HK-2 (cell line): ENCODE measurements around the gene TTLL11.
"Not testable (repeated sequence)": the region's sequence is repeated elsewhere in the genome, so short reads cannot be mapped to it uniquely, and the experiment has no call there.

Experiments used
- DNase-seq: peaks from one replicate; pipeline ENCODE4 v3.0.0-alpha.2; 2018; ENCODE audit not compliant: unreplicated experiment

Gene TTLL11

DNA sequence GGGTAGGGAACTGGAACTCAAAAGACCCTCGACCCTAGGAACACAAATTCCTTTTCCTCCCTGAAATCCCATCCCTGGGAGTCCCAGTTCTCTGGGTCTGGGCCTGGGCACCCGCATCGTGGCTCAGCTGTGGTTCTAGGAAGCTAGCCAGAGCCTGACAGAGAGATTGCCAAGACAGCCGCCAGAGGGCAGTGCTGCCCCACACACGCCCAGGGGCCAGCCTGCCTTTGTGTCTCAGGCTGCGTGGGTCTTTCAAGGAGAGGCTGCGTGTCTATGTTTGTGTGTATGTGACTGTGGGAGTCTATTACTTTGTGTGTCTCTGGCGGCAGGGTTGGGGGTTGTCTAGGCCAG, 32.0 kb upstream of the TTLL11 start:
- peak; percentile 86 for DNase-seq

DNA sequence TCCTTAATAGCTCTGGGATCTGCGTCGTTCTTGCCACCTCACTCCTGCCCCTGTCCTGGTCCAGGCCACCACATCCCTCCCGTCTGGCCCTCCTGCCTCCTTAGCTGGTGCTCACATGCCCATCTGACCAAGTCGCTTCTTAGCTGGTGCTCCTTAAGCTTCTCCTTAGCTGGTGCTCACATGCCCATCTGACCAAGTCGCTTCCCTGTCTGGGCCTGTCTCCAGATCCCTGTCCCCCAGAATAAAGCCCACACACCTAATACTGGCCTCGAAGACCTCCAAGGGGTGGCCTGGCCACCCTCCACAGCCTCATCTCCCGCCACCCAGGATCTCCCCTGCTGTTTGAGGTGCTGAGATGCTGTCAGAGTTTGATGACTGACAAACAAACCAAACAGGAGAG, 31.4 kb upstream of the TTLL11 start:
- no peak for DNase-seq

DNA sequence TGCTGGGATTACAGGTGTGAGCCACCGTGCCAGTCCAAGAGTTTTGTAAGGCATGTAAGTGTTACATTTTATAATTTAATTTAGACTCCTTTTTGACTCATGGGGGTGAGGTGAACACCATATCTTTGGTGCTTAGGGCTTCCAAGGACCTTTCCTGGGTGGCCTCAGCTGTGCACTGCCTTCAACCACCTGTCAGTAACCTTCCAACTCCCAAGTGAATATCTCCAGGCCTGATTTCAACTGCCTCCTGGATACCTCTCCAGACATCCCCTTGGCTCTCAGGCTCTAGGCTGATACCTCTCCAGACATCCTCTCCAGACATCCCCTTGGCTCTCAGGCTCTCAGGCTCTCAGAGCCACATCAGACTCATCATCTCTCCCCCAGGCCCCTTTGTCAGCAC, 30.9 kb upstream of the TTLL11 start:
- no peak for DNase-seq

DNA sequence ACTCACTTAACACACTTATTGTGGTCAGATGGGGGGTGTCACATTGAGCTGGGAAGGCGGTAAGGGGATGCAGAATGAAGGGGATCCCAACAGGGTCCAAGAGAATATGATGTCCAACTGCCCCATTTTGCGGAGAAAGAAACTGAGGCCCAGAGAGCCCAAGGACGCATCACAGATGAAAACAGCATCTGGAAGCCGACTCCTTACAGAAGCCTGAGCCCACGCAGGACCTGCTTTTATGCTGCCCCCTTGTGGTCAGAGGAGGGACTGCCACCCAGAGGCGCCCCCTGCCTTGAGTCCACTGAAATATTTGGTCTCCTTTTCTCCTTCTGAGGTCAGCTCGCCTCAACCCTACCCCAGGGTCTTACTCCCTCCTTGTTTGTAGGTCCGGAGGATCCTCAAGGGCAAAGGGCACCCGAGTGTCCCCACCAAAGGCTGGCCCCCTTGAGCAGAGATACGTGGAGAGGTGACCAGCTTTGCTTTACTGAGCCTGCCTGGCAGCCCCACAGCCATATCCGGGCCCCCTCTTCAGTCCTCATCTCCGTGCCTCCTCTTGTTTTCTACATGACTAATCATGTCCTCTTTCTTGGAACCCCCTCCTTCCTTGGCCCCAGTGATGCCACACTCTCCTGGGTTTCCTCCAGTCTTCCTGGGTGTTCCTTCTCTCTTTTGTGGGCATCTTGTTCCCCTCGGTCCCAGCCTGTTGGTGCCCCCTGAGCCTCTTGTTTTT, 30.0 kb upstream of the TTLL11 start:
- DNase-seq: peak; percentile 80

DNA sequence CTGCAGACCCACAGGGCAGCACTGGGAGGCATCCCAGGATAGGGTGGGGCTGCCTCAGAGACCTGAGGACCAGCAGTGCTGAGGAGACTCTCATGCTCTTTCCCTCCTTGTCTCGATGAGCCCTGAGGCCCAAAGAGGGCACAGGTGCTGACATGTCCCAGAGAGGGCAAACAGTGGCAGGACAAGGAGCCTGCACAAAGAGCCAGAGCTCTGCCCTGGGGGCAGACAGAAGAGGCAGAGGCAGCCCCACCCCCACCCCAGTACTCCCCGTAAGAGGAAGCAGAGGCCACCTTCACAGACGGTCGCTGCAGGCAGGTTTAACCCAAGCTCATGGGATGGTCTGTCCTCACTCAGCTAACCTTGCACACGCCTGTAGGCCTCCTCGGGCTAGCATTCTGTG, 29.4 kb upstream of the TTLL11 start:
- no peak for DNase-seq

DNA sequence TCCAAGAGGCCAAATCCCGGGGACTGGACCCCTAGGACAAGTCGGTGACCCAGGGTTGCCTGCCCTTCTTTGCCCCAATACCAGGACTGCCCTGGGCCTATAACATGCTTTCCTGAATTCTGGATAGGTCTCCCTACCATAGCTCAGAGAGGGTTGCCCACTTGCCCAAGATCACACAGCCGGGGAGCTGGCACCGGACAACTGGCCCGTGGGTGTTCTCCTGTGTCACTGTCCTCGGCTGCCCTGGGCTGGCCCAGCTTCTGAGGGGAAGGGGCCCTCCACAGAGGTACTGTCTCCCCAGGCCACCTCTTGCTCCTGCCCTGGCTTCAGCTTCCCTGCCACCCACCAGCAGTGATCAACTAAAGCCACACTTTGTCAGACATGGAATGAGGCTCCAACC, 28.8 kb upstream of the TTLL11 start:
- no peak for DNase-seq

DNA sequence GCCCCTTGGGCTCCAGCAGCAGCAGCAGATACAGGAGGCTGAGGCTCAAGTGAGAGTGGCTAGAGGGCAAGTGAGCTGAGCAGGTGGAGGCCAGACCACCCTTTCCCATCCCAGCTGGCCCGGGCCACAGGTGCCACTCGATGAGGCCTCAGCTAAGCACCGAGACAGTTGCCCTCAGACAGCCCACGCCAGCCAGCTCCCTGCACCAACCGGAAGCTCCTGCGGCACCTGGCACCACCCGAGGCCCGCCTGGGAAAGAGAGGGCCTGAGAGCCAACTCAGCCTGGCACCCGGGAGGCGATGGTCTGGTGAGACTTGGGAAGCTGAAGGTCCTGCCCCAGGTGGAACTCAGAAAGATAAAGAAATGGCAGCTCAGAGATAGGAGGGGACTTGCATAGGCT, 28.3 kb upstream of the TTLL11 start:
- DNase-seq: no peak

DNA sequence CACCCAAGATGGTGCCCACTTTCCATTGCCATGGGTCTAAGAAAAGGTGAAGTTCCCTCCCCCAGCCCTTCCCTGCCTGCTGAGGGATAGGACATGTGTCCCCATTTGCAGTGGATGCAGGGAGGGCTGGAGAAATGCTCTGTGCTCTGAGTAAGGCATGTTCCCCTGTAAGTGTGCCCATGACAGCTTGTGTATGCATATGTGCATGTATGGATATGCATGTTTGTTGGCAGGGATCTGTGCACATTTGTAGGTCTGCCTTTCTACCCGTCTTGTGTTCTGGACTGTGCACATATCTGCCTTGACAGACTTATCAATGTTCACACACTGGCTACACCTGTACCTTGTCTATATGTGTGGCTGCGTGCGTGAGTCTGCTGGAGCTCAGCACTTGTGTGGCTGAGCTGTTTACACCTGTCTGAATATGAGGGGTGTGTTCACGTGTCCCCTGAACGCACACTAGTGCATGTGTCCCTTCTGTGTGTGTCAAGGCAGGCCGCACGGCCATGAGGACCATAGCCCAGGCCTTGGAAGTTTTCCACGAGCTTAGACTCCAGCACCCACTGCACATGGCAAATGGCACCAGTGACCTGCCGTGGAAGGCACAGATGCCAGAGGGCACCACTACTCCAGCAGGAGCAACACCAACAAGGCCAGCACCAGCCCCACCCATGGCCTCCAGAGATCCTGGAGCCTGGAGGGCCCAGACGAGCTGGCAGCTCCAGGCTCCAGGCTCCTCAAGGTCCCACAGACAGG, 27.4 kb upstream of the TTLL11 start:
- no peak for DNase-seq

DNA sequence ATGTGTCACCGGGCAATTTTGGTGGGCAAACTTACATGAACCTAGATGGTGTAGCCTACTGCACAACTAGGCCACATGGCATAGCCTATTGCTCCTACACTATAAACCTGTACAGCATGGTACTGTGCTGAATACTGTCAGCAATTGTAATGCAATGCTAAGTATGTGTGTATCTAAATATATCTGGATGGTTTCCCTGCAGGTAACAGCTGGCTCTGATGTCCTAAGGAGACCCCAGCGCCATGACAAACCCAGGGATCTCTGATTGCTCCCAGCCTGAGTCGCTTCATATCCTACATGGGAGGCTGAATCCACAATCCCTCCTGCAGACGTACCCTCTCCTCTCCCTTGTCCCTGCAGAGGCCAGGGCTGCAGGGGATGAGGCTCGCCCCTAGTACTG, 26.6 kb upstream of the TTLL11 start:
- no peak for DNase-seq

DNA sequence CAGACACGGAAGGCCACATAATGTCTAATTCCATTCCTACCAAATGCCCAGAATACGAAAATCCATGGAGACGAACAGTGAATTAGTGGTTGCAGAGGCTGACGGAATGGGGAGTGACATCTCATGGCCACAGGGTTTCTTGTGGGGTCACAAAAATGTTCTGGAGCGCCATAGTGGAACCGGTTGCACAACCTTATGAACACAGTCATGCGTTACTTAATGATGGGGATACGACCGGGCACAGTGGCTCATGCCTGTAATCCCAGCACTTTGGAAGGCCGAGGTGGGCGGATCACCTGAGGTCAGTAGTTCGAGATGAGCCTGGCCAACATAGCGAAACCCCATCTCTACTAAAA, 26.0 kb upstream of the TTLL11 start:
- no peak for DNase-seq

DNA sequence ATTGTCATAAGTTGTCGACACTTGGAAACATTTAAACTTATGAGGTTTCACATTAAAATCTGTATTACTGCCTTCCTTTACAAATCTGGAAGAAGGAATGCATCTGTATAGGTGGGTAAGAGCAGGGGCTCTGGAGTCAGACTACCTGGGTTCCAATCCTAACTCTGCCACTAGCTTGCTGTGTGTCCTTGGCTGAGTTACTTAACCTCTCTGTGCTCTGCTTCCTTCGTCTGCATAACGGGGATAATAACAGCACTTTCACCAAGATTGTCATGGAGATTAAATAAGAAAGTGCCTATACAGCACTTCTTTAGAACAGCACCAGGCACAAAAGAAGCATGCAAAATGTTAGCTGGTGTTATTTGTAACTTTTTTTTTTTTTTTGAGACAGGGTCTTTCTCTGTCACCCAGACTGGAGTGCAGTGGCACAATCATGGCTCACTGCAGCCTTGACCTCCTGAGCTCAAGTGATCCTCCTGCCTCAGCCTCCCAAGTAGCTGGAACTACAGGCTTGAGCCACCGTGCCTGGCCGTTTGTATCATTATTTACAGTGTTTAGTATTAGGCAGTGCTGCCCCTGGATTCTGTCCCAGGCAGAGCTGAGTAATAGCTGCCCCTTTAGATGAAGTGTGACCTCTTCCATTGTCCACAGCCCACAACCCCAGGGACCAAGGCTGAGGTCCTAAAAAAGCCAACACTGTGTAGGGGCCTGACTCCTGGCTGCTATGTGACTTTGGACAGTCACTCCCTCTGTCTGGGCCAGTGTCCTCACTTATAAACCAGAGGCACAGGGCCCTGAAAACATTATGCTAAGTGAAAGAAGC, 25.4 kb upstream of the TTLL11 start:
- no peak for DNase-seq

DNA sequence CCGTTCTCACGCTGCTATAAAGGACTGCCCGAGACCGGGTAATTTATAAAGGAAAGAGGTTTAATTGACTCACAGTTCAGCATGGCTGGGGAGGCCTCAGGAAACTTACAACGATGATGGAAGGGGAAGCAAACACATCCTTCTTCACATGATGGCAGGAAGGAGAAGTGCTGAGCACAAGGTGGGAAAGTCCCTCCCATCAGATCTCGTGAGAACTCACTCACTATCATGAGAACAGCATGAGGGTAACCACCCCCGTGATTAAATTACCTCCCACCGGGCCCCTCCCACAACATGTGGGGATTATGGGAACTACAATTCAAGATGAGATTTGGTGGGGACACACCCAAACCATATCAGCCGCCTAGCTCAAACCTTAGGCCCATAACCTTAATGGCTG, 24.1 kb upstream of the TTLL11 start:
- not testable (repeated sequence) for DNase-seq

DNA sequence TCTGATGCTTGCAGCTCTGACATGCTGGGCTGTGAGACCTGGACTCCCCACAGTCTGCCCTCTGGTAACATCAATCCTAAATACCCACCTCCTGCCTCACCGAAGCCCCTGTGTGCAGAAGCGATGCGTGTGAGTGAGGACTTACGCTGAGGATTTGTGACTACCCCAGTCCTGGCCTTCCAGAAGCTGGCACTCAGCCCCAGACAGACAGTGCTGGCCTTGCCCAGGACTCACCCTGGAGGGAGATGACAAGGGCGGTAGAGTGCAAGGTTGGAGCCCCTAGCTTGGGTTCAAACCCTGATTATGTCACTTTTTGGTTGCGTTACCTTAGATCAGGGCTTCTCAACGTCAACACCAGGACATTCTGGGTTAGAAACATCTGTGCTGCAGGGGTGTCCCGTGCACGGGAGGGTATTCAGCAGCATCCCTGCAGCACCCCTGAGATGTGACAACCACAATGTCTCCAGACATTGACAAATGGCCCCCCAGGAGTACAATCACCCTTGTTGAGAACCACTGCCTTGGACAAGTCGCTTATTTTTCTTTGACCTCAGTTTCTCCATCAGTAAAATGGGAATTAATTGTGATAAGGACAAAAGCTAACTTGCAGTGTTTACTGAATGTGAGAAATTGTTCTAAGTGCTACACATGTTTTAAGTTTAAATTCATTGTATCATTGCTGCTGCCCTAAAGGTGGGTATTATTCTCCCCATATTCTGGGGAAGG, 23.5 kb upstream of the TTLL11 start:
- no peak for DNase-seq

DNA sequence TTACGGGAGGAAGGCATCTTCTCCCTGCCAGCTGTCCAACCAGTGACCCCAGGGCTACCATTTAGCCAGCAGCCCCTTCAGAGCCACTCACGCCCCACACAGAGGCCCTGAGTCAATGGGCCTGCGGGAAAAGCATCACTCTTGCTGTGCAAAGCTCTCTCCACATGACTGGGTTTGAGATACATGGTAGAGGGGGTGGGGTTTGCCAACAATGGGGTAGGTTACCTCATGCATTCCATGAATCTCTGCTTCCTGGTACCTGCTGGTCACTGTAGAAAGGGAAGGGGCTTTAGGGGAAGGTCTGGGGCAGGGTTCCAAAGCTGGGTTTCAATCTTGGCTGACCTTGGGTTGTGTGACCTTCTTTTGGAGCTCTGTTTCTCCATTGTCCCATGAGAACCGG, 22.9 kb upstream of the TTLL11 start:
- DNase-seq: no peak

DNA sequence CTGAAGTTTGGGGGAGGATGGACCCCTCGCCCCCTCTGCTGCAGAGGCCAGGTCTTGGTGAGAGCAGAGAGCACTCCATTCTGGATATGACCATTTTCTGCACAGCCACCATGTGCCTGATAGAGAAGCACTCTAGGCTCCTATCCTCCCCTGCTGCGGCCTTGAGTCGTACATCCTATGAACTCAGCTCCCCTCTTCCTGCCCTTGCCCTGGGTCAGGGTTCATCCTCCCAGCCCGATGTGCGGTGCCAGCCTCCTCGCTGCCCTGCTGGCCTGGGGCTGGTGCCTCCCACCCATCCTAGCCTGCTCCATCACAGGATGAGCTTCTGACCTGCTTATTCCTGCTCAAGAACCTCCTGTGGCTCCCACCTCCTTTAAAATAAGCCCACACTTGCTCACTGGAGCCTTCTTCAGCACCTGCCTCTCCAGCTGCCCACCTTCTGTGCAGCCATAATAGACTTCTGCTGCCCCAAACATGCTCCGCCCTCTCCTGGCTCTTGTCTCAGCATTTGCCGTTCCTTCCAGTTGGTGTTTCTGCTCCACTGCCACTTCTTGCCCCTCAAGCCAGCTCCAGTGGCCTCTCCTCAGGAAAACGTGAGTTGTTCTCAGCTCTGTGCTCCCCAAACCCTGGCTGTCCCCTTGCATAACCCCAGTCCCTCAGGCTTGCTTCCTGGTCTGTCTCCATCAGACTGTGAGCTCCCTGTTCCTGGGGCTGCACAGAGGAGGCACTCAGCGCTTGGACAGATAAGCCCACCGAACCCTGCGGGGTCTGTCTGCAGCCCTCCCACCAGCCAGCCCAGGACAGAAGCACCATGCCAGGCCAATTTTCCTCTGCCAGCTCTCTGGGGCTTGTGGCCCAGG, 22.3 kb upstream of the TTLL11 start:
- no peak for DNase-seq

DNA sequence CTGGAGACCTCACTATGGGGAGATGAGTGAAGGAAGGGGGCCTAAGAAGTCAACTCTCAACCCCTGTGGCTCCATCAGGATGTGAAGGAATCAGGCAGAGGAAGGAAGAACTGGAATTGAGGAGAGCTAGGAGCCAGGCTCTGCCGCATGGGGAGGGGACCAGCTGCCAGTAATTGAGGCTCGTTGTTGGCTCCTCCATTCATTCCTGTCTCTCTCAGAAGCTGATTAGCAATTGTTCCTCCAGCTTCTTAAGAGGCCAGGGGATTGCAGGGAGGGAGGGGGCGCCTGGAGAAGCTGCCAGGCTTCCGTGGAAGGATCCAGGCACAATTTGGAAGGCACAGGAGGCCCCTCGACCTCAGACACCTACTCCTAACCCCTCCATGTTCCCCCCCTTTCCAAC, 20.5 kb upstream of the TTLL11 start:
- DNase-seq: no peak

DNA sequence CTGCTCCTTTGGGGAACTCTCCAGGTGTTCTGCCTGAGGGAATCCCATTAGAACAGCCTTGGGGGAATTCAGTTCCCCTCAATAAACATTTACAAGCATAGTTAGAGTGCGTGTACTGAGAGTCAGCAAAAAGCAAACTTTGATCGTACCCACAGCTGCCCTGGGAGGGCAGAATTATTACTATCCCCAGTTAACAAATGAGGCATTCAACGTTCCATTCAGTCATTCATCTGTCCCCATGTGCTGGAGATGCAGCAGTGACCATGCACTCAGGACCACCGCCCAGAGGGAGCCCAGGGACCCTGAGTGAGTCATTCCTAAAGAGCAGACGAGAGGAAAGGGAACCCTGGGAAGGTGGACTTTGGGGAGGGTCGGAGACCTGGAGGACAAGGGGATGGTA, 19.1 kb upstream of the TTLL11 start:
- DNase-seq: no peak

DNA sequence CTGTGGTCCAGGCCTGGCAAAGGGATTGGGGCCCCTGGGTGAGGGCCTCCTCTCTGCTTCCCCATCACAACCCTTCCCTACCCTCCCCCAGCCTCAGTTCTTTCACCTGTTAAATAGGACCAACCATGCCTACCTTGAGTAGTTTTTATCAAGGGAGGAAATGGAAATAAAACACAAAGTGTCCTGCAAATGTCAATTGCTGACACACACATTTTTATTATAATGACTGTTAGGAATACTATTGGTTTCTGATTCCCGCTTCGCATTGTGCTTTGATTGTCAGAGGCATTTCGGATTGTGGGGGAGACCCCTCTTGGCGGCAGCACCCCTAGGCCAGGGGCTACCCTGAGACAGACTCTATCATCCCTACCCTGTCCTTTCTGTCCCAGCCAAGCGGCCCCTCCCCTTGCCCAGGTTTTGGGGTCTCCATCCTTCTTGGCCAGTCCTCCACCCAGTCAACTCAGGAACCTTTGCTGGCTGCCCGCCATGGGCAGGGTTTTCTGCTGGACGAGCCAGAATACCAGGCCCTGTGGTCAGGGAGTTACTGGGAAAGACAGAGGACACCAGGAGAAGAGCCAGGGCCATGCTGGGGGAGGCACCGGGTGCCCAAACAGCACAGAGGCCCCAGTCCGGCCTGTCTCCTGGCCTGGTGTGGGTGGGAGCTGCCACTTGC, 18.4 kb upstream of the TTLL11 start:
- no peak for DNase-seq

DNA sequence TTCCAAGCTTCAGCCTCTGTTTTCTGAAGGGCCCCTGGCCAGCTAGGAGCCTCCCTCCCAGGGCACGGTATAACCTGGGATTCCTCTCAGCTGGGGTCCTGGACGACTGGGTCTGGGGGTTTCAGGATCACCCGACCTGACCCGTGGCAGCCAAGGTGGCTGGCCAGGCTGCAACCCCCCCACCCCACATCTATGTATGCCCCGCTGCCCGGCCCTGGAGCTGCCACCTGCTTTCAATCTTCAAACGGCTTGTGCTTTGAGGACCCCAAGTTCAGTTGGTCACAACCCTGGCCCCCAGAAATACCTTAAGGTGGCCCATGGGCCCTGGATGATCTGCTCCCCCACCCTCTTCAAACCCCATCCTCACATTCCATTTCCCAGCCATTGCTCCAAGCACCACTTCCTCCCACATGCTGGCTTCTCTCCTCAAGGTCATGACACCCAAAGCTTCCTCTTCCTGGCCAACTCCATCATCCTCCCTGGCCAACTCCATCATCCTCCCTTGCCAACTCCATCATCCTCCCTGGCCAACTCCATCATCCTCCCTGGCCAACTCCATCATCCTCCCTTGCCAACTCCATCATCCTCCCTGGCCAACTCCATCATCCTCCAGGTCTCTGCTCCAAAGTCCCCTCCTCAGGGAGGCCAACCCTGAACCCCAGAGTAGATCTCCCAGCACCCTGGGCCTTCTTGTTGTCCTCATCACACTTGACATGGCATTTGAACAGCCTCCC, 17.2 kb upstream of the TTLL11 start:
- no peak for DNase-seq
